Stimulated activated CD8-positive, alpha-beta memory T cell treated with anti-CD3 and anti-CD28 coated beads, Interleukin-7, amount 100 ng/mL, for 4 hours (primary cell): Measurements from ENCODE around the gene SNUPN.
A peak's percentile ranks its signal among the peaks of the same experiment; 100 is the strongest.
"Not testable (repeated sequence)": the region's sequence is repeated elsewhere in the genome, so short reads cannot be mapped to it uniquely, and the experiment has no call there.

Experiments used
- DNase-seq, 2 donors: peaks; one replicate each; pipeline ENCODE4 v3.0.0-alpha.2; 2020; ENCODE audit warnings: low read depth in 2 of 2

The SNUPN gene

GRCh38 chr15:75637245-75638009 is 11.9 kb upstream of the SNUPN start:
- DNase-seq = no peak

DNA sequence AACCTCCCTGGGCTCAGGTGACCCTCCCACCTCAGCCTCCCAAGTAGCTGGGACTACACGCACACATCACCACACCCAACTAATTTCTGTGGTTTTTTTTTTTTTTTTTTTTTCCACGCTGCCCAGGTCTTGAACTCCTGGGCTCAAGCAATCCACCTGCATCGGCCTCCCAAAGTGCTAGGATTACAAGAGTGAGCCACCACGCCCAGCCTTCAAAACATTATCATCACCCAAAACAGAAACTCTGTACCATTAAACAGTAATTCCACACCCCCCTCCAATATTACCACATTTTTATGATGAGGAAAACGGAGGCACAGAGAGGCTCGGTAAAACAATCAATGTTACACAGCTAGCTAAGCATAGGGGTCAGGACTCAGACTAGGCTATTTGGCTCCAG is 10.5 kb upstream of the SNUPN start:
- DNase-seq = no peak

DNA sequence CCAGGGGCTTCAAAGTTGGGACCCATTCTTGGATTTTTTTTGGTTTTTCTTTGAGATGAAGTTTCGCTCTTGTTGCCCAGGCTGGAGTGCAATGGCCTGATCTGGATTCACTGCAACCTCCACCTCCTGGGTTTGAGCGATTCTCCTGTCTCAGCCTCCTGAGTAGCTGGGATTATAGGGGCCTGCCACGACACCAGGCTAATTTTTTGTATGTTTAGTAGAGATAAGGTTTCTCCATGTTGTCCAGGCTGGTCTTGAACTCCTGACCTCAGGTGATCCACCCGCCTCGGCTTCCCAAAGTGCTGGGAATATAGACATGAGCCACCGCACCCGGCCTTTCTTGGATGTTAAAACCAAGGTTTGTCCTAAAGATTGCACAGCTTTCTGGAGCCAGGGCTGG is 8.4 kb upstream of the SNUPN start:
- not testable (repeated sequence) for DNase-seq

DNA sequence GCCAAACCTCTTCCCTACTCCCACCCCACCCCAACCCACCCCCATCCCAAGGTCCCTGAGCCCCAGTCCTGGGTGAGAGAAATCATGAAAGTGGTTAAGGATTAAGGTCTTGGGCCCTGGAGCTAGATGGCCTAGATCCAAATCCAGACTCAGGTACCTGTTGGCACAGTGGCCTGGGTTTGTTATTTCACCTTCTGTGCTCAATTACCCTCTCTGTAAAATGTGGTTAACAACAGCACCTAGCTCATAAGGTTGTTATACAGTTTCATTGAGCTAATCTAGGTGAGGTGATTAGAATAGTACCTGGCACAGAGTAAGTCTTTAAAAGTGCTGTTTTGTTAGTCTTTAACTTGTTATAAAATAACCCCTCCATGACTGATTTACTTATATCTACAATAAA is 6.4 kb upstream of the SNUPN start:
- no peak for DNase-seq

DNA sequence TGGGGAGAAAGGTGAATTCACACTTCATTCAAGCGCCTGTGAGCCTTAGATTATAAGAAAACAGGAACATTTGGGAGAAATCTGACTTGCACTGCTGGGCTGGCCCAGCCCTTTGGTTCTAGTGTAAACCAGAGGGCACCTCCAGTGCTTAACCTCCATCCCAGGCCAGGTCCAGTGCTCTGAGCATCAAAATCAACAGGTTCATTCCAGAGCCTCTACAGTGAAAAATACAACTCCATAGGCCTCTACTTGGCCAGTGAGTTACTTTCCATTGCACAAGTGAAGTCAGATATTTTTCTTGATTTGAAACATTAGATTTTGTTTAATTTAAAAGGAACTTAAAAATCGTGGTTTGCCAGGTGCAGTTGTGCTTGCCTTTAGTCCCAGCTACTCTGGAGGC is 3.0 kb downstream of the SNUPN start:
- no peak for DNase-seq

GRCh38 chr15:75620841-75621391 is 4.6 kb downstream of the SNUPN start:
- DNase-seq = no peak

- DNase-seq = no peak
Measured at GRCh38 chr15:75620058-75620820, 5.3 kb downstream of the SNUPN start.

GRCh38 chr15:75616766-75617165 is 8.8 kb downstream of the SNUPN start:
- no peak for DNase-seq

DNA sequence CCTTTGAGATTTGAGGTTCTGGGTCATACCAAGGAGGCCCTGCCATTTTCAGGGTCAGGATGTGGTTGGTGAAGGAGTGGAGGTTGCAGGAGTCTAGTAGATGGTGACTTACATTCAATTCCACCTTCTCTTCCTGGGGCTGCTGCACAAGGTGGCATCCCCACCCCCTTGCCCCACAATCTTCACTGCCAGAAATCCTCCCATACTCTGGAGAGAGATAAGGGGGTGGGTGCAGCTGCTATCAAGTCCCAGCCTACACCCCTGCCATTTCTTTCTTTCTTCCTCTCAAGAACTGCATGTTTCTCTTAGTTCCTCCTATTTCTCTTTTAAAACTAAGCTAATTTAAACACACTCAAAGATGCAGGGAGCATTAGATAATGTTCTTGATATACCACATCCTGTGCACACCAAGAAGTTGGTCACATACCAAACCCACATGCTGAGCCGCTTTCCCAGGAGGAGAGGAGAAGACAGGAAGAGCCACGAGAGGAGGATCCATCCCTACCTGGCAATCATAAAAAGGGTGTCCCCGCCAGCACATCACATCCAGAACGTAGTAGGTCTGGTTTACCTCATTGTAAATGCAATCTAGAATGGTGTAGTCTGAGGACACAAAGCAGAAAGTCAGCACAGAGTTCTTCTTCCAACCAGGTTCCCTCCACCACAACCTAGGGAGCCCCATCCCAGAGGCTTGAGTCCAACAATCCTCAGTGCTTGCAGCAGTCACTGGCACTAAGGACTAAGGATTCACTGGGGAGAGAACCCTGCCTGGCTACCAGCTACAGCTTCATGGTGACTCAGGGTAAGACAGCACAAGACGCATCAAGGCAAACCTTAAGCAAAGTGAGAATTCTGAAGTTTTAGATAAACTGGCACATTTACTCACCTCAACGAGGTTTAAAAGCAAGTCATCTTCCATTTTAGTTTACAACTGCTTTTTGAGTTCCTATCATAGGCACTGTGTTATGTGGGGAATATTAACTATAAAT is 18.5 kb downstream of the SNUPN start:
- peak in 1 of 2 donors; percentile 10 for DNase-seq

DNA sequence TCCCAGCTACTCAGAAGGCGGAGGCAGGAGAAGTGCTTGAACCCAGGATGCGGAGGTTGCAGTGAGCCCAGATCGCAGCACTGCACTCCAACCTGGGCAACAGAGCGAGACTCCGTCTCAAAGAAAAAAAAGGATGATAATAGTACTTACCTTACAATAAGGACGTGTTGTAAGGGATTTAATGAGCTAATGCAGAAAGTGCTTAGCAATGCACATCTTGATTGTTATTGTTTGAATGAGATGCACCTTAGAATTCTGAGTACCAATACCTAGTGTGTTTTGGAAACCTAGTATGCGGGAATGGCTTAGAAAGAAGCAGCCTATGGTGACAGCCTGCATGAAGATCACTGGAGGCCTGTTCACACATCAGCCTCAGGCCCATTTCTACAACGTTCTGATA is 19.5 kb downstream of the SNUPN start:
- no peak for DNase-seq

- no peak for DNase-seq
Measured at GRCh38 chr15:75599401-75599800, 26.1 kb downstream of the SNUPN start.

DNA sequence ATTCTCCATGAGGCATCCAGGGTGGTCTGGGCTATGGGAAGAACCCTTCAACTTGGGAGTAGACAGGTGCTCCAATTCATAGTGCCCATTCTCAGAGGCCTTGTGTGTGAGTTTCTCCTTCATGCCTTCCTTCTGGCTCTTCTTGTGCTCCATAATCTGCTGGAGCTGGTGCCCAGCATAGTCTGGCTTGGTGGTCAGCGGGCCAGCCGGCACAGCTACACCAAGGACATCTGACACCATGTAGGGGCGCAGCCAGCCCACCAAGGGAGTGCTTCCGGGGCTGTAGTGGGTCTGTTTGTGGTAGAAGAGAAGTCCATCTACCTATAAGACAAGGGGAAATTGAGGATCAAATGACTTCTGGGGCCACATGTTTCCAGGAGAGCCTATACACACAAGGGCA is 27.2 kb downstream of the SNUPN start:
- DNase-seq = no peak

DNA sequence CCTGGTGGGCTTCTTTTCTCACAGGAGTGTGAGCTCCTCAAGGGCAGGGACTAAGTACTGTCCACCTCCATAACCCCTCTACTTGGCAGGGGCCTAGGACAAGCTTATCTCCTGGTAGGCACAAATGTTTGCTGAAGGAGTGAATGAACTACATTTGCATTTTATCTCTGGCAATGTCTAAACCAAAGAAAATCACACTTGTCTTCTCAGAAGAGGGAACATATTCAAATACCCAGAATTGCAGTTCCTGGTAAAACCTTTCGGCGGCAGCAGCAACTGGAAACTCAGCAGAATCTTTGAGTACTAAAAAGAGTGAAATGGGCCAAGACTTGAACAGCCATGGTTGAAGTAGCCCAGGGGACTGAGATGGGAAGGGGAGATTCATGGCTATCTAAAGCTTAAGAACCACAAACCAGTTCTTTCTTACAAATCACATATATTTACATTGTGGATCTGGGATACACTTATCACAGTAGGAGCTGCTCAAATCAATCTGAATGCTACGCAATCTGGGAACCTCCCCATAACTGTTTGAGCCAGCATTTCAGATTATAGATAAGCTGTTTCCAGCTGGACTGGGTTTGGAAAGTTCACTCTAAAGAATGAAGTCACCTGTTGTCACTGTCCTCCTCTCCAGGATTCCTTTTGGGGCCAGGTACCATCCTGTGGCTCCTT is 27.7 kb downstream of the SNUPN start:
- DNase-seq = peak in 1 of 2 donors; percentile 34

GRCh38 chr15:75596703-75597345 is 28.7 kb downstream of the SNUPN start:
- DNase-seq = no peak

- DNase-seq = no peak
Measured at GRCh38 chr15:75594276-75594675, 31.2 kb downstream of the SNUPN start.

GRCh38 chr15:75591655-75592364 is 33.7 kb downstream of the SNUPN start:
- DNase-seq = no peak

GRCh38 chr15:75590239-75590638 is 35.3 kb downstream of the SNUPN start:
- no peak for DNase-seq

DNA sequence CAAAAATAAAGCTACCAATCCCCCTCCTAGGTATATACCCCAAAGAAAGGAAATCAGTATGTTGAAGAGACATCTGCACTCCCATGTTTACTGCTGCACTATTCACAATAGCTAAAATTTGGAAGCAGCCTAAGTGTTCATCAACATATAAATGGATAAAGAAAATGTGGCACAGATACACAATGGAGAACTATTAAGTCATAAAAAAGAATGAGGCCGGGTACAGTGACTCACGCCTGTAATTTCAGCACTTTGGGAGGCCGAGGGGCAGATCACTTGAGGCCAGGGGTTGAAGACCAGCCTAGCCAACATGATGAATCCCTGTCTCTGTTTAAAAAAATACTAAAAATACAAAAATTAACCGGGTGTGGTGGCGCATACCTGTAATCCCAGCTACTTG is 36.5 kb downstream of the SNUPN start:
- no peak for DNase-seq

GRCh38 chr15:75586422-75586821 is 39.1 kb downstream of the SNUPN start:
- DNase-seq = not testable (repeated sequence)

DNA sequence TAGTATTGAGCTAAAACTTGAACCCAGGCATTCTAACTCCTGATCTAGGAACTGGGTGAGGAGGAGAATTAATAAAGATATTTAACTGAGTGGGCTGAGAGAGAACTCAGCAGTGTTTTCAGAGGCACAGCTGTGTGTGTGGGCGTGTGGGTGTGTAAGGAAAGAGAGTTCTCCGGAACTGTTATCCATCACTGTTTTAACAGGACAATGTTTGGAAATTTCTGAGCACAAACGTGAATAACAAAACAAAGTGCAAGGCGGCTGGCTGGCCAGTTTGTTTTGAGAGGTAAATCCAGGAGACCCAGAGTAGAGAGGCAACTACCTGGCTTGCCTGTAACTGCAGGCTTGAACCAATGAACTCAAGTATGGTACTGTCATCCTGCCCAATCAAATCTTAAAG is 41.4 kb downstream of the SNUPN start:
- no peak for DNase-seq
